ENCODE measurements around the gene CTDSP1.
A peak's percentile ranks its signal among the peaks of the same experiment; 100 is the strongest.

Gene CTDSP1

DNA sequence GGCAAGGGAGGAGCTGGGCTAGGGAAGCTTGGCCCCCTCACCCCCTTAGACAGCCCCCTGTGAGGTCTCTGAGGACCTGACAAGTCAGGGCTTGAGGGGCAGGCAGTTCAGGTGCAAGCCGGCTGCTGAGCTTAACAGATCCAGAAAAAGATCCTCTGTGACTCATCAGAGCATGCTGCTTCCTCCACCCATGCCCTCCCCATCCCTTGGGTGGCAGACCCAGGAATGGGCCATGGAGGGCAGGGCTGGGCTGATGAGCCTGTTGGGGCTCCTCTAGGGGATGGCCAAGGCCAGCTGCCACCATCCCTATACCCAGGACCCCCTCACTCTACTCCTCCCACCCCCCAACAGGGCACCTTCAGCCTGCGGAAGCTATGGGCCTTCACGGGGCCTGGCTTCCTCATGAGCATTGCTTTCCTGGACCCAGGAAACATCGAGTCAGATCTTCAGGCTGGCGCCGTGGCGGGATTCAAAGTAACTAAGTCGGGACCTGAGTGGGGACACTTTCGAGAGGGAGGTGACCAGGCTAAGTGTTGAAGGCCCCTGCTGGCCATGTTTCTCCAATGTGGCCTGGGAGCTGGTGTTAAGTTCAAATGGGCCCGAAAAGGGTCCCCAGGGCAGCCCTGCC is 15.7 kb upstream of the CTDSP1 start:
- FAIRE-seq, result no peak

- no peak for FAIRE-seq
These were observed 14.7 kb upstream of the CTDSP1 start for GRCh38 chr2:218384975-218385374.

DNA sequence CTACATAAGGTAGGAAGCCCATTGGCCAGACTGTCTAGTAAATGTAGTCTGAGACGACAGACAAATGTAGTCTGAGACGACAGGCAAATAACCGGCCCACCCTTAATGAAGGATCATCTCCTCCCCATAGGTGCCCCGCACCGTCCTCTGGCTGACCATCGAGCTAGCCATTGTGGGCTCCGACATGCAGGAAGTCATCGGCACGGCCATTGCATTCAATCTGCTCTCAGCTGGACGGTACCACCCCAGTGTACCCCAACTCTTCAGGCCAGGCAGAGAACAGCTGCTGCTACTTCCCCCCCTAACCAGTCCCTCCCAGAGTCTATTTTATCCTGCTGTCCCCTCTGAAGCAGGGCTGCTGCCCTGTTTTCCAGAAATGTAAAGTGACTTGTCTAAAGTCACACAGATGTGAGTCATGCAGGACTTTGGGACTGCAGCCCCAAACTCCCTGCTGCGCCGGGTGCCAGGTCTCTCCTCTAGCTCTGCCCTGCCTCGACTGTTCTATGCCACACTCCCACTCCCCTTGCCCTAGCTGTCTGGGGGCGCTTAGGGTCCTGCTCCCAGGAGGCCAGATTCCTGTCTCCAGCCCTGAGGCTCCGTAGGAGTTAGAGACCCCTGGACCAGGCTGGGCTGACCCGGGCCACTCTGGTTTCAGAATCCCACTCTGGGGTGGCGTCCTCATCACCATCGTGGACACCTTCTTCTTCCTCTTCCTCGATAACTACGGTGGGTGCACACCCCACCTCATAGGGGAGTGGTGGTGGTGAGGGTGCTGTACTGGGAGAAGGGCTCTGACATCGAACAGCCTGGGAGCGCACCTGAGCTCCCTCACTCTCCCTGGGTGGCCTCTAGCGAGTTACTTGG is 12.9 kb upstream of the CTDSP1 start:
- FAIRE-seq, result no peak

- FAIRE-seq, result peak; percentile 78
These were observed 12.1 kb upstream of the CTDSP1 start for GRCh38 chr2:218387369-218388194.

DNA sequence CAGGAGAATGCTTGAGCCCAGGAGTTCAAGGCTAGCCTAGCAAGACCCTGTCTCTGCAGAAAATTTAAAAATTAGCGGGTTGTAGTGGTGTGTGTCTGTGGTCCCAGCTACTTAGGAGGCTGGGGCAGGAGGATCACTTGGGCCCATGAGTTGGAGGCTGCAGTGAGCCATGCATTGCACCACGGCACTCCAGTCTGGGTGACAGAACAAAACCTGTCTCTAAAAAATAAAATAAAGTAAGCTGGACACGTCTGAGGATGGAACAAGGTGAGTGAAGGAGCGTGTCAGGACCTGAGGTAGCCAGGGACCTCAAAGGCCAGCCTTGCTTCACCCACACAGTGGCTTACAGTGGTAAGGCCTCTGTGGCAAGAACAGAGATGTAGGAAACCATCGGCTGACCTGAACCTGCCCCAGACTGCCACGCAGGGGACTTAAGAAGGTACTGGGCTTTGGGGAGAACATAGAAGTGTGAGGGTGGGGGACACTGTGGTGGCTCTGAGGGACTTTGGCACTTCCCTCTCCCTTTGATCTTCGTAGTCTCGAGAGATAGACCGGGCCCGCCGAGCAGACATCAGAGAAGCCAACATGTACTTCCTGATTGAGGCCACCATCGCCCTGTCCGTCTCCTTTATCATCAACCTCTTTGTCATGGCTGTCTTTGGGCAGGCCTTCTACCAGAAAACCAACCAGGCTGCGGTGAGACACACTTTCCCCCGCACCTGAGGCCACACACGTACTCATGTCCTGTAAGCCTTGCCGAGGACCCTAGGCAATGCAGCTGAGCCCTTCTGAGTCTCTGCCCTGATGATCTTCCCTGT is 10.1 kb upstream of the CTDSP1 start:
- no peak for FAIRE-seq

DNA sequence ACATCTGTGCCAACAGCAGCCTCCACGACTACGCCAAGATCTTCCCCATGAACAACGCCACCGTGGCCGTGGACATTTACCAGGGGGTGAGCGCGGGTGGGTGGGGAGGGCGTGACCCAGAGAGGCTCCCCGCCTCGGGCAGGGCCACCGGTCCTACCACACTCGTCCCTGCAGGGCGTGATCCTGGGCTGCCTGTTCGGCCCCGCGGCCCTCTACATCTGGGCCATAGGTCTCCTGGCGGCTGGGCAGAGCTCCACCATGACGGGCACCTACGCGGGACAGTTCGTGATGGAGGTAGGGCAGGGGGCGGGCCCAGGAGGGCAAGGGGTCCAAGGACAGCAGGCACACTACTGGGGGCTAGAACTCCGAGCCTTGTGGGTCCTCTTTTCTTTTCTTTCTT is 8.5 kb upstream of the CTDSP1 start:
- FAIRE-seq, result no peak

DNA sequence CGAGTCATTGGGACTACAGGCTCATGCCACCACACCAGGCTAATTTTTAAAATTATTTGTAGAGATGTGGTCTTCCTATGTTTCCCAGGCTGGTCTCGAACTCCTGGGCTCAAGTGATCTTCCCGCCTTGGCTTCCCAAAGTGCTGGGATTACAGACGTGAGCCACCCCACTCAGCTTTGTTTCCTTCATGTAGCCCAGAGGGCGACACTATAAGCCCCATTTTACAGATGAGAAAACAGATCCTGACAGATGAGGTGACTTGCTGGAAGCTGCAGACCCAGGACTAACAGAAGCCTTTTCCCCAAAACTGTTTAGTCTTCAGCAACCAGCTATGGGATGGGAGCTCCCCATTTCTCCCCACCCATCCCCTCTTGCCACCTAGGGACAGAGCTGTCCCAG is 7.2 kb upstream of the CTDSP1 start:
- no peak for FAIRE-seq

- no peak for FAIRE-seq
These were observed 6.7 kb upstream of the CTDSP1 start for GRCh38 chr2:218392891-218393462.

DNA sequence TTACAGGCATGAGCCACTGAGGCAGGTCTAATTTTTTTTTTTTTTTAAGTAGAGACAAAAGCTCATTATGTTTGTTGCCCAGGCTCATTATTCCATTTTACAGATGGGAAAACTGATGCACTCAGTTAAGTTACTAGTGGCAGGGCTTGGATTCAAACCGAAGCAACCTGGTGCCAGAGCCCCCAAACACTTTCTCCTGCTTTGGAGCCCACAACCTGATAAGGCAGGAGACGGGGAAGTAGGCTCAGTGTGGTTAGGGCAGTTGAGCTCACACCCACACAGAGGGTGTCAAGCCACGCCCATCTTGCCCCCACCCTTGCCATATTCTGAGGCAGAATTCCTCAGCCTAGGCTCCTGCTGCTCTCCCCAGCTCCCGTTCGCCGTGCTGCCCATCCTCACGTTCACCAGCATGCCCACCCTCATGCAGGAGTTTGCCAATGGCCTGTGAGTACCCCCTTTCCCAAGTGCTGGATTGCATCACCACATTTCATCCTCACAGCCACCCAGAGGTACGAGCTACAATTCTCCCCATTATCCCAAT is 5.8 kb upstream of the CTDSP1 start:
- FAIRE-seq, result no peak

DNA sequence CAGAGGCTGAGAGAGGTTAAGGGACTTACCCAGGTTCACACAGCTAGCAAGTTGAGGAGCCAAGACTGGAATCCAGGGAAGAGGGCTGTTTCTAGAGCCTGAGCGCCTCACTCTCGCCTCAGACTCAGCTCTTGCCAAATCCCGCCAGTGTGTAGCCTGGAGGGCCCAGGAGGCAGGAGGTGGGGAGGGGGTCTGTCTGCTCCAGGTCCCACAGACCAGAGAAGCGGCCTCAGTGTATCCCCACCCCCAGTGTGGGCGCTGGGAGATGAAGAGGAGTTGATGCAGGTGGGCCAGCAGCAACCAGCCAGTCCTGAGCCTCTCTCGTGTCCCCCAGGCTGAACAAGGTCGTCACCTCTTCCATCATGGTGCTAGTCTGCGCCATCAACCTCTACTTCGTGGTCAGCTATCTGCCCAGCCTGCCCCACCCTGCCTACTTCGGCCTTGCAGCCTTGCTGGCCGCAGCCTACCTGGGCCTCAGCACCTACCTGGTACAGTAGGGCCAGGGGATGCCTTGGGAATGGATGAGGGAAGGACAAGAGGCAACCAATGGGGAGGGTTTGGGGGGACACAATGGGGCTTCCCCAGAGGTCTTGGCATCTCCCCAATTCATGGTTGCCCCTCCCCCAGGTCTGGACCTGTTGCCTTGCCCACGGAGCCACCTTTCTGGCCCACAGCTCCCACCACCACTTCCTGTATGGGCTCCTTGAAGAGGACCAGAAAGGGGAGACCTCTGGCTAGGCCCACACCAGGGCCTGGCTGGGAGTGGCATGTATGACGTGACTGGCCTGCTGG is 5.2 kb upstream of the CTDSP1 start:
- no peak for FAIRE-seq

DNA sequence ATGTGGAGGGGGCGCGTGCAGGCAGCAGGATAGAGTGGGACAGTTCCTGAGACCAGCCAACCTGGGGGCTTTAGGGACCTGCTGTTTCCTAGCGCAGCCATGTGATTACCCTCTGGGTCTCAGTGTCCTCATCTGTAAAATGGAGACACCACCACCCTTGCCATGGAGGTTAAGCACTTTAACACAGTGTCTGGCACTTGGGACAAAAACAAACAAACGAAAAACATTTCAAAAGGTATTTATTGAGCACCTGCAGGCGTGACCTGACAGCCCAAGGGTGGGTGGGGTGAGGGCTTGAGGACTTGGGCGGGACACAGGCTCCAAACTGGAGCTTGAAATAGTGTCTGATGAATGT is 4.6 kb upstream of the CTDSP1 start:
- FAIRE-seq, result no peak

- FAIRE-seq, result no peak
These were observed 4.2 kb upstream of the CTDSP1 start for GRCh38 chr2:218395456-218395825.

GRCh38 chr2:218395826-218396687 is 3.6 kb upstream of the CTDSP1 start:
- peak; percentile 56 for FAIRE-seq

DNA sequence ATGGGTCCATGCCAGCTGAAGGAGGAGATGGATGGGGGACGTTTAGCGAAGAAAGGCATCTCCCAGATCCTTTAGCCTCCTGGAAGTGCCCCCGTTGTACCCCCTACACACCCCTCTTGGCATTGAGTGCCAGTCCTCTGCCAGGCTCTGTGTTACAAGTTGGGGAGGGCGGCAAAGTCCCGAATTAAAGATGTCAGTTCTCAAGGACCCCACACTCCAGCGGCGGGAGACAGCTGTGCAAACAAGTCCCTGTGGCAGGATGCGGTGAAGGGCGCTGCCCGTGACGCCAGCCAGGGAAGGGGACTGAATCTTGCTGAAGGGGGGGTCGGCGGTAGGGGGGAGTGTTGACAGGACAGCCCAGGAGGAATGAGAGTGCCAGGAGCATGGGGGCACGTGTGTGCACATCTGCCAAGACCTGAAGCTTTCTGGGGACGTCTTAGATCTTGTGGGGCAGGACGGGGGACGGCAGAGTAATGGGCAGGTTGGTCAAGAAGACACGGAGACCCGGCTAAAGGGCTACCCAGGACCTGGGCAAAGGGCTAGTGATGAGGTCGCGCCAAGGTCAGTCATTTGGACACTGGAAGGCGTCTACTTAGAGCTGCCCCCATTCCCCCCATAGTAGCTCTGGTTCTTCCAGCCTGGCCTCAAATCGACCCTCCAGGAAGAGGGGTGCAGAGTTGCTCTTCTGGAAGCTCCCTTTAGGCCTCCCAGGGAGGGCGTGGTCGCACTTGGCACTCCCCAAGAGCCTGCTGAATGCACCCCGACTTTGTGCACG is 2.8 kb upstream of the CTDSP1 start:
- no peak for FAIRE-seq

DNA sequence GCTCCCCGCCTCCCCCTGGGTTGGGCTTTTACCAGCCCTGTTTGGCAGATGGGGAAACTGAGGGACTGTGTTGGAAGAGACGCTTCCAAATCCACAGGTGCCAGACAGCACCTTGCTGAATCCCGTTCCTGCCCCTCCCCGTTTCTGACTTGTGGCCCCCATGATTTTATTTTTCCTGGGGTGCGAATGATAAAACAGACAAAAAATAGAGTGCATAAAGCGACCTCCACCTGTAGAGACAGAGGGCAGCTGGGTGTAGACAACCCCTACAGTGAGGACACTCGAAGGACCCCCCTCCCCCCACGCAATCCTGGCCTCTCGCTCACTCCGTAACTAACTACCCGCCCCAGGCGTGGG is 2.2 kb upstream of the CTDSP1 start:
- FAIRE-seq, result no peak

GRCh38 chr2:218397820-218398436 is 1.7 kb upstream of the CTDSP1 start:
- no peak for FAIRE-seq

DNA sequence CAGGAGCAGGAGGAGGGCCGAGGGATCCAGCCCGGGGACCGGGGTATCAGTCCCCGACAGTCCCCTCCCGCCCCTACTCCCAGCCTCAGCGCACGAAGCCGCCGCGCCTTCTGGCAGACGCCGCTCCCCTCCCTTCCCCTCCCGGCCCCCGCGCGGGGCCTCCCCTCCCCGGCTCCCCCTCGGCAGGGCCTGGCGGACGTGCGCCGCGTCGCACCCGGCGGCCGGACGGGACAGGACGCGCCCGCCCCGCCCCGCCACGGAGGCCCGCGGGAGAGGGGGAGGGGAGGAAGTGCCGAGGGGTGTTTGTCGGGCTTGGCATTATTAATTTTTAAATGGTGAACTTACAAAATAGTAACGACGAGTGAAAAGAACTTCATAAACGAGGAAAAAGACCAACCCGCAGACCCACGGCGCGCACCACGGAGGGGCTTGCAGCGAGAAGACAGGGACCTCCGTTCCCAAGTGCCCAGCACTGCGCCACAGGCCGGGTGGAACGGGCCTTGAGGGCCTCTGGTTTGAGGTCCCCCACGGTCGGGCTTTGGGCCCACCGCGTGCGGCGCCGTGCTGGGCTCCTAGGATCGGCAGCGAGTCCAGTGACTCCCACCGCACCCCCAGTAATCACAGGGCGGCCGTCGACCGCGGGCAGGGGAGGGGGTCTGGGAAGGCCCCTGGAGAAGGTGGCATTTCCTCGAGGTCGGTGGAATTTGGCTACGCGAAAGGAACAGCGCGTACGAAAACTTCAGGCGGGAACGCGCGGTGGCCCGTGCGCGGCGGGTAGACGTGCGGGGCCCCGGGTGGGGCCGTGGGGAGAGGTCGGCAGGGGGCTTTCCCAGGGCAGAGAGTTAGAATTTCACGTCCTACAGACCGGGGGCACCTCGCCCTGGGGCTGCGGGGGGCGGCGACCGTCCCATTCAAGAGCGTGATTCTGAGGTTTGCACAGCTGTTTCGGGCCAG is 954 bp upstream of the CTDSP1 start:
- no peak for FAIRE-seq

Data from islet of Langerhans (tissue), 1 donor.